Uterus (tissue), 4 donors: ENCODE results near the gene CORO1C. TPM values are rescaled to one million over a fixed set of nuclear protein-coding genes. Genes with fewer than 3 reads are reported as not detected.

Experiments used
- DNase-seq, 2 donors: peaks; one replicate each; pipeline ENCODE4 v3.0.0-alpha.2; 2019 to 2020
- H3K27ac ChIP-seq, 2 donors: fragments of 200-600 bp; sonication (generic); 1 replicate in 1 of 2; 2 replicates in 1 of 2; pipeline ENCODE4 v1.5.1; 2016 to 2018
- H3K27me3 ChIP-seq, 2 donors: fragments of 200-600 bp; sonication (generic); one replicate each; pipeline ENCODE4 v1.5.1; 2018 to 2019; ENCODE audit warnings: control low read depth in 1 of 2
- H3K36me3 ChIP-seq, 2 donors: fragments of 200-600 bp; sonication (generic); one replicate each; pipeline ENCODE4 v1.5.1; 2019; ENCODE audit warnings: control low read depth in 1 of 2
- H3K4me1 ChIP-seq, 2 donors: fragments of 200-600 bp; sonication (generic); one replicate each; pipeline ENCODE4 v1.5.1; 2018 to 2019; ENCODE audit warnings: control low read depth in 1 of 2
- H3K4me3 ChIP-seq, 2 donors: fragments of 200-600 bp; sonication (generic); 1 replicate in 1 of 2; 2 replicates in 1 of 2; pipeline ENCODE4 v1.5.1; 2018 to 2019; ENCODE audit warnings: mild to moderate bottlenecking in 1 of 2
- H3K9me3 ChIP-seq, 2 donors: fragments of 200-600 bp; sonication (generic); one replicate each; pipeline ENCODE4 v1.5.1; 2019; ENCODE audit warnings: control low read depth in 1 of 2
- CTCF ChIP-seq, 4 experiments: fragments of 200-600 bp in 2 of 4; fragments of 450-650 bp in 2 of 4; sonication (generic) in 2 of 4; IDR thresholded peaks; one replicate each; pipeline ENCODE4 v1.5.1; 2016 to 2019; ENCODE audit warnings: antibody characterized with exemption in 4 of 4, mild to moderate bottlenecking in 2 of 4, moderate library complexity in 1 of 4
- POLR2A ChIP-seq, 2 donors: fragments of 450-650 bp; IDR thresholded peaks; one replicate each; pipeline ENCODE4 v1.6.1; 2016; ENCODE audit warnings: antibody characterized with exemption in 2 of 2, mild to moderate bottlenecking in 1 of 2, moderate library complexity in 1 of 2
- intact Hi-C: fragments of 100-400 bp; cut with DNase I; formaldehyde crosslinking; loops from one replicate; pipeline ENCODE4 v1.15.1; 2023; ENCODE audit warnings: low total_unique reads
- total RNA-seq, 4 donors: library from RNA; depleted of rRNA in 3 of 4; stranded (reverse); fragments of >200 nt in 3 of 4; gene quantifications; one replicate each; pipeline versions ENCODE4 v1.1.0 to v1.2.4, GENCODE V29; 2014 to 2023
- donor health status: DM: yes; HTN: yes; CAD: no.

CORO1C gene
- total RNA-seq, 4 donors from 2014 or later, result 129 to 357 (median 235) TPM

- TF ChIP-seq CTCF (IDR thresholded peaks at IDR 0.05) (no peak), POLR2A (IDR thresholded peaks at IDR 0.05) (no peak)
- Histone ChIP-seq H3K4me1 (no peaks in the 10 kb centered on the region), H3K9me3 (no peaks in the 10 kb centered on the region), H3K27ac (no peak overlapping the region), H3K27me3 (no peaks in the 10 kb centered on the region), H3K36me3 (no peaks in the 10 kb centered on the region), H3K4me3 (no peak overlapping the region)
- no peak for DNase-seq
- intact Hi-C loops, result loop anchor here (5.0 kb wide), 1 partner anchor 55 kb away; the partner anchor contains the start of genes ISCU and SART3
Measured at GRCh38 chr12:108616941-108617858, 114.1 kb downstream of the CORO1C start.

- H3K4me1 ChIP-seq, result no peaks in the 10 kb centered on the region
- no peak for DNase-seq
- no peak overlapping the region for H3K4me3 ChIP-seq
- no peaks in the 10 kb centered on the region for H3K27me3 ChIP-seq
- TF ChIP-seq CTCF (IDR thresholded peaks at IDR 0.05) (no peak), POLR2A (IDR thresholded peaks at IDR 0.05) (no peak)
- no peak overlapping the region for H3K27ac ChIP-seq
- intact Hi-C loops, result loop anchor here (5.0 kb wide), 1 partner anchor 54 kb away; the partner anchor contains the start of genes ISCU and SART3
- H3K9me3 ChIP-seq, result no peaks in the 10 kb centered on the region
- no peaks in the 10 kb centered on the region for H3K36me3 ChIP-seq
Measured at GRCh38 chr12:108616359-108616758, 115.0 kb downstream of the CORO1C start.

- DNase-seq, result no peak
- Histone ChIP-seq H3K4me3 (no peak overlapping the region), H3K27ac (no peak overlapping the region), H3K36me3 (no peaks in the 10 kb centered on the region), H3K27me3 (no peaks in the 10 kb centered on the region), H3K9me3 (no peaks in the 10 kb centered on the region), H3K4me1 (no peaks in the 10 kb centered on the region)
- TF ChIP-seq POLR2A (IDR thresholded peaks at IDR 0.05) (no peak), CTCF (IDR thresholded peaks at IDR 0.05) (no peak)
- intact Hi-C loops, result loop anchor here (5.0 kb wide), 1 partner anchor 54 kb away; the partner anchor contains the start of genes ISCU and SART3
Measured at GRCh38 chr12:108615918-108616317, 115.4 kb downstream of the CORO1C start.

- intact Hi-C loops, result loop anchor here (5.0 kb wide), 1 partner anchor 52 kb away; the partner anchor contains the start of genes ISCU and SART3
- no peak for TF ChIP-seq CTCF (IDR thresholded peaks at IDR 0.05)
- no peak for TF ChIP-seq POLR2A (IDR thresholded peaks at IDR 0.05)
- H3K4me1 ChIP-seq, result peaks cover 0 to under 1% of the 10 kb centered on the region in 2 donors
- H3K27me3 ChIP-seq, result no peaks in the 10 kb centered on the region
- DNase-seq, result no peak
- H3K9me3 ChIP-seq, result no peaks in the 10 kb centered on the region
- H3K4me3 ChIP-seq, result no peak overlapping the region
- H3K27ac ChIP-seq, result no peak overlapping the region
- H3K36me3 ChIP-seq, result no peaks in the 10 kb centered on the region
Measured at GRCh38 chr12:108614639-108615038, 116.7 kb downstream of the CORO1C start.

- no peaks in the 10 kb centered on the region for H3K36me3 ChIP-seq
- TF ChIP-seq CTCF (IDR thresholded peaks at IDR 0.05) (no peak), POLR2A (IDR thresholded peaks at IDR 0.05) (no peak)
- no peak overlapping the region for H3K4me3 ChIP-seq
- DNase-seq, result no peak
- intact Hi-C loops, result no loop called here
- no peaks in the 10 kb centered on the region for H3K9me3 ChIP-seq
- H3K27ac ChIP-seq, result no peak overlapping the region
- H3K4me1 ChIP-seq, result peaks cover 0 to 4% of the 10 kb centered on the region in 2 donors
- H3K27me3 ChIP-seq, result no peaks in the 10 kb centered on the region
Measured at GRCh38 chr12:108614041-108614440, 117.3 kb downstream of the CORO1C start.
